A673 (cell line): Measurements from ENCODE around the gene UBL5. TPM values are rescaled to one million over a fixed set of nuclear protein-coding genes. Genes with fewer than 3 reads are reported as not detected.

Experiments used
- BruUV-seq: library from RNA; stranded (reverse); fragments of 400-500 nt; replicated peaks from 2 replicates; lab custom pipeline; 2021; lab: Mats Ljungman, UMichigan
- CTCF ChIA-PET: fragments of 300-600 bp; sonication (Branson Sonifier 250); formaldehyde crosslinking; loops from one replicate; lab custom pipeline; 2022; ENCODE audit warnings: antibody characterized with exemption; lab: Charles Lee
- POLR2A ChIA-PET: fragments of 300-600 bp; sonication (Branson Sonifier 250); formaldehyde crosslinking; loops from one replicate; lab custom pipeline; 2022; ENCODE audit warnings: antibody characterized with exemption; ENCODE audit not compliant: low non-redundant PET; lab: Charles Lee
- DNase-seq: peaks from one replicate; pipeline ENCODE4 v3.0.0-alpha.2; 2015; ENCODE audit warnings: low spot score
- H3K27ac ChIP-seq: fragments of 200-600 bp; sonication (generic); 2 replicates; pipeline ENCODE4 v1.5.1; 2016; ENCODE audit warnings: mixed run types, low read depth, mild to moderate bottlenecking, mixed read lengths, antibody characterized with exemption, low read length; ENCODE audit not compliant: poor library complexity, severe bottlenecking
- H3K27me3 ChIP-seq: fragments of 200-600 bp; sonication (generic); replicated peaks from 2 replicates; pipeline ENCODE4 v1.6.1; 2017; ENCODE audit warnings: mixed run types, low read depth, mild to moderate bottlenecking, mixed read lengths, antibody characterized with exemption, low read length; ENCODE audit not compliant: insufficient read depth, poor library complexity
- H3K36me3 ChIP-seq: fragments of 200-600 bp; sonication (generic); 2 replicates; pipeline ENCODE4 v1.6.1; 2016; ENCODE audit warnings: mixed run types, mild to moderate bottlenecking, mixed read lengths, antibody characterized with exemption, low read length; ENCODE audit not compliant: insufficient read depth, poor library complexity, severe bottlenecking
- H3K4me1 ChIP-seq: fragments of 200-600 bp; sonication (generic); 2 replicates; pipeline ENCODE4 v1.6.1; 2017; ENCODE audit warnings: mixed run types, mild to moderate bottlenecking, mixed read lengths, antibody characterized with exemption, low read length; ENCODE audit not compliant: insufficient read depth, poor library complexity, severe bottlenecking
- H3K4me3 ChIP-seq: fragments of 200-600 bp; sonication (generic); 2 replicates; pipeline ENCODE4 v1.5.1; 2016; ENCODE audit warnings: low read depth, mixed run types, mild to moderate bottlenecking, mixed read lengths, low read length; ENCODE audit not compliant: poor library complexity, severe bottlenecking
- H3K9me3 ChIP-seq: fragments of 200-600 bp; sonication (generic); 2 replicates; pipeline ENCODE4 v1.6.1; 2016; ENCODE audit warnings: mixed run types, low read depth, mild to moderate bottlenecking, mixed read lengths, antibody characterized with exemption, low read length; ENCODE audit not compliant: poor library complexity, severe bottlenecking
- EZH2 ChIP-seq: fragments of 200-600 bp; sonication (generic); IDR thresholded peaks from 2 replicates; pipeline ENCODE4 v1.6.1; 2017; ENCODE audit warnings: borderline replicate concordance, low read depth, mild to moderate bottlenecking, mixed read lengths, antibody characterized with exemption, low read length; ENCODE audit not compliant: poor library complexity, severe bottlenecking
- intact Hi-C: fragments of 100-400 bp; cut with micrococcal nuclease; formaldehyde crosslinking; loops from one replicate; pipeline ENCODE4 v1.10.0; 2022; ENCODE audit not compliant: unreplicated experiment
- total RNA-seq: library from RNA; stranded (reverse); gene quantifications from 2 replicates; pipeline ENCODE4 v1.2.3, GENCODE V29; 2021
- TF ChIP-seq, protein P1 (sequence below): fragments of 300-800, 200-600 bp; sonication (generic); conservative IDR thresholded peaks from 2 replicates; pipeline ENCODE4 v1.5.1; 2017; ENCODE audit warnings: low read depth, mild to moderate bottlenecking, antibody characterized with exemption, low read length, moderate library complexity, mixed read lengths

Gene UBL5
- total RNA-seq, 1 experiment from 2014 or later, result 383 TPM

DNA sequence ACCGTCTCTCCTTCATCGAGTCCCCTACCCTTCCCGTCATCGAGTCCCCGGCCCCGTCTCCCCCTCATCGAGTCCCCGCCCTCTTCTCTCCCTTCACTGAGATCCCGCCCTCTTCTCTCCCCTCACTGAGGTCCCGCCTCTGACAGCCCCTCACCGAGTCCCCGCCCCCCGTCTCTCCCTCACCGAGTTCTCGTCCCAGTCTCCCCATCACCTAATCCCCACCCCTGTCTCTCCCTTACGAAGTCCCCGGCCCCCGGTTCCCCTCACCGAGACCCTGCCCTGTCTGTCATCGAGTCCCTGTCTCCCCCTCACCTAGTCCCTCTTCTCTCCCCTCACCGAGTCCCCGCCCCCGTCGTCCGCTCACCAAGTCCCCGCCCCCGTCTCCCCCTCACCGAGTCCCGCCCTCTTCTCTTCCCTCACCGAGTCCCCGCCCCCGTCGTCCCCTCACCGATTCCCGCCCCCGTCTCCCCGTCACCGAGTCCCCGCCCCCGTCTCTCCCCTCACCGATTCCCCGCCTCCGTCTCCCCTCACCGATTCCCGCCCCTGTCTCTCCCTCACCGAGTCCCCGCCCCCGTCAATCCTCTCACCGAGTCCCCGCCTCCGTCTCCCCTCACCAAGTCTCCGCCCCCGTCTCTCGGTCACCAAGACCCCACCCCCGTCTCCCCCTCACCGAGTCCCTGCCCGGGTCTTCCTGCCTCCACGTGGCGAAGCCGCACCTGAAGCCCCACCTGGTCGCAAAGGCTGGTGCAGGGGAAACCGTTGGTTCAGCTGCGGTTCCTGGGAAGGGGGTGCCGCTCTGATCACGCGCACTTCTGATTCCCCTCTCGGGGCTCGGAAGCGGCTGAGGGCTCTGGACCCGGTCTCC, 35.3 kb upstream of the UBL5 start:
- POLR2A ChIA-PET, result no interaction called here
- DNase-seq, result peak; percentile 96
- no TSS peak for BruUV-seq
- no peaks in the 10 kb centered on the region for H3K9me3 ChIP-seq
- TF ChIP-seq, protein P1, sequence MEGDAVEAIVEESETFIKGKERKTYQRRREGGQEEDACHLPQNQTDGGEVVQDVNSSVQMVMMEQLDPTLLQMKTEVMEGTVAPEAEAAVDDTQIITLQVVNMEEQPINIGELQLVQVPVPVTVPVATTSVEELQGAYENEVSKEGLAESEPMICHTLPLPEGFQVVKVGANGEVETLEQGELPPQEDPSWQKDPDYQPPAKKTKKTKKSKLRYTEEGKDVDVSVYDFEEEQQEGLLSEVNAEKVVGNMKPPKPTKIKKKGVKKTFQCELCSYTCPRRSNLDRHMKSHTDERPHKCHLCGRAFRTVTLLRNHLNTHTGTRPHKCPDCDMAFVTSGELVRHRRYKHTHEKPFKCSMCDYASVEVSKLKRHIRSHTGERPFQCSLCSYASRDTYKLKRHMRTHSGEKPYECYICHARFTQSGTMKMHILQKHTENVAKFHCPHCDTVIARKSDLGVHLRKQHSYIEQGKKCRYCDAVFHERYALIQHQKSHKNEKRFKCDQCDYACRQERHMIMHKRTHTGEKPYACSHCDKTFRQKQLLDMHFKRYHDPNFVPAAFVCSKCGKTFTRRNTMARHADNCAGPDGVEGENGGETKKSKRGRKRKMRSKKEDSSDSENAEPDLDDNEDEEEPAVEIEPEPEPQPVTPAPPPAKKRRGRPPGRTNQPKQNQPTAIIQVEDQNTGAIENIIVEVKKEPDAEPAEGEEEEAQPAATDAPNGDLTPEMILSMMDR, result no peak
- TF ChIP-seq EZH2, result no peak
- H3K36me3 ChIP-seq, result no peaks in the 10 kb centered on the region
- H3K4me3 ChIP-seq, result peak overlapping the region; percentile 64
- CTCF ChIA-PET, result no interaction called here
- peak overlapping the region; percentile 73 for H3K27ac ChIP-seq
- H3K27me3 ChIP-seq, result no peaks in the 10 kb centered on the region
- no peaks in the 10 kb centered on the region for H3K4me1 ChIP-seq
- intact Hi-C loops, result no loop called here

DNA sequence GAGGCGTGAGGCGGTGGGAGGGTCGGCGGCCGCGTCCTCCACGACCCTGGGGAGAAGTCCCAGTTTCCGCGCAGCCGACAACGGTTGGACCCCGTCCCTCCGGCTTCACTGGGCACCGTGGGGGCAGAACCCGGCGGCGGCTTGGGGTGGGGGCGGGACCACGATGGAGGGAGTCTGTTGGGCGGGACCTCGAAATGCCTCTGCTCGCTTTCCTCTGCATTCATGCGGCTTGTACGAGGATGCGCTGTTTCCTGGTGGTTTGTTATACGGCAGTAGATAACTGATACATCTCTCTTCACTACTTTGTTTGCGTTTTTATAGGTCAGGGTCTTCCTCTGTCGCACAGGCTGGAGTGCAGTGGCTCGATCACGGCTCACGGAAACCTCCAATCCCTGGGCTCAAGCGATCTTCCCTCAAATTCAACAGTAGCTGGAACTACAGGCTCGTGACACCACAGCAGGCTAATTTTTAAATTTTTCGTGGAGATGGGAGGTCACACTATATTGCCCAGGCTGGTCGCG, 34.6 kb upstream of the UBL5 start:
- peak; percentile 75 for DNase-seq
- Histone ChIP-seq H3K27me3 (no peaks in the 10 kb centered on the region), H3K36me3 (no peaks in the 10 kb centered on the region), H3K4me1 (no peaks in the 10 kb centered on the region), H3K4me3 (peak overlapping the region; percentile 64), H3K27ac (peak overlapping the region; percentile 65), H3K9me3 (no peaks in the 10 kb centered on the region)
- intact Hi-C loops, result no loop called here
- POLR2A ChIA-PET, result no interaction called here
- TF ChIP-seq, protein P1, result no peak
- no peak for TF ChIP-seq EZH2
- TSS peak; percentile 69 for BruUV-seq
- CTCF ChIA-PET, result no interaction called here

DNA sequence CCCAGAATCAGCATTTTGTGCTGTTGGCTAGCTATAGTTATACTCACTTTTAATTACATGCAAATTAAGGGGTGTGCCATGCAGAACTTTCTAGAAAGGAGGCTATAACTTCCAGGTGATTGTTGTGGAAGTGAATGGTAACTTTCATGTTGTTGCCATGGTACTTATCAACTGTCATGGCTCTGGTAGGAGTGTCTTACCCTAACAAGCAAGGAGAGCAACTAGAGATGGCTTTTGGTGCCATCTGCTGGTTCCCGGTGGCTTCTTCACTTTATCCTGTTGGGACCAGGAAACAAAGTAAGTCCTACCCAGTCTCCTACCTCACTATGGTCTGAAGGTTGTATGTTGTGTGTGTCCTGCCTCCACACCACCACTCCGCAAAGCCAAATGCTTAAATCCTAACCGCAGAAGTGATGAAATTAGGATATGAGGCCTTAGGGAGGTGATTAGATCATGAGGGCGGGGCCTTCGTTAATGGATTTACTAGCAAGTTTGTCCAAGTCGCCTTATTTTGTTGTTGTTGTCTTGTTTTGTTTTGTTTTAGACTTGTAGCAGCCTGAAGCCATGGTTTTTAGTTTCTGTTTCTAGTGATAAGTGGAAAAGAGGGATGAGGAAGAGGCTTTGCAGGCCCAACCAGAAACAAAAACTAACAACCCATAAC, 31.5 kb upstream of the UBL5 start:
- H3K27me3 ChIP-seq, result no peaks in the 10 kb centered on the region
- no peaks in the 10 kb centered on the region for H3K36me3 ChIP-seq
- H3K27ac ChIP-seq, result no peak overlapping the region
- ChIA-PET CTCF (interaction anchor here (0.6 kb wide), 2 partner anchors 73 to 213 kb away, joined by 4 read pairs; no protein-coding TSS in a partner anchor), POLR2A (no interaction called here)
- H3K4me3 ChIP-seq, result no peak overlapping the region
- no peaks in the 10 kb centered on the region for H3K4me1 ChIP-seq
- intact Hi-C loops, result loop anchor here (1.0 to 2.0 kb wide), 5 partner anchors 171 to 659 kb away; partner anchors contain the start of gene ZNF121
- no TSS peak for BruUV-seq
- peak; percentile 93 for DNase-seq
- H3K9me3 ChIP-seq, result no peaks in the 10 kb centered on the region
- TF ChIP-seq, protein P1, result peak; percentile 90
- TF ChIP-seq EZH2, result no peak
